PC-3 (cell line): ENCODE results near the gene ANKS6. TPM values are rescaled to one million over a fixed set of nuclear protein-coding genes. Genes with fewer than 3 reads are reported as not detected.

Experiments used
- ATAC-seq: fragments of 200-7000 bp; cut with Tn5 transposase; 2 replicates; pipeline ENCODE4 v1.9.1; 2020; ENCODE audit warnings: mild to moderate bottlenecking, moderate library complexity
- BruUV-seq: library from RNA; stranded (reverse); fragments of 400-500 nt; replicated peaks from 2 replicates; lab custom pipeline; 2021; lab: Mats Ljungman, UMichigan
- CTCF ChIA-PET: fragments of 300-600 bp; sonication (Branson Sonifier 250); formaldehyde crosslinking; loops from one replicate; lab custom pipeline; 2022; ENCODE audit warnings: antibody characterized with exemption; lab: Charles Lee
- POLR2A ChIA-PET: fragments of 300-600 bp; sonication (Branson Sonifier 250); formaldehyde crosslinking; loops from one replicate; lab custom pipeline; 2022; ENCODE audit warnings: antibody characterized with exemption; ENCODE audit not compliant: unreplicated experiment; lab: Charles Lee
- DNase-seq: peaks from one replicate; pipeline ENCODE4 v3.0.0-alpha.2; 2015
- H2AFZ ChIP-seq: fragments of 300-600 bp; sonication (generic); 2 replicates; pipeline ENCODE4 v1.6.0; 2016; ENCODE audit warnings: antibody characterized with exemption, low read length
- H3F3A ChIP-seq: fragments of 300-600 bp; sonication (generic); one replicate; pipeline ENCODE4 v1.6.0; 2017; ENCODE audit warnings: antibody characterized with exemption, low read length, control low read depth, mild to moderate bottlenecking; ENCODE audit not compliant: unreplicated experiment
- H3K27ac ChIP-seq: fragments of 300-600 bp; sonication (generic); 2 replicates; pipeline ENCODE4 v1.5.1; 2016; ENCODE audit warnings: mild to moderate bottlenecking, low read length
- H3K27me3 ChIP-seq: fragments of 300-600 bp; sonication (generic); 2 replicates; pipeline ENCODE4 v1.6.1; 2016; ENCODE audit warnings: low read length, mixed read lengths
- H3K36me3 ChIP-seq: fragments of 300-600 bp; sonication (generic); 2 replicates; pipeline ENCODE4 v1.6.1; 2016; ENCODE audit warnings: low read depth, mixed run types, low read length, mixed read lengths
- H3K4me1 ChIP-seq: fragments of 300-600 bp; sonication (generic); 2 replicates; pipeline ENCODE4 v1.5.1; 2016; ENCODE audit warnings: low read length; ENCODE audit not compliant: insufficient read depth
- H3K4me2 ChIP-seq: fragments of 300-600 bp; sonication (generic); 2 replicates; pipeline ENCODE4 v1.6.0; 2016; ENCODE audit warnings: low read length
- H3K4me3 ChIP-seq: fragments of 300-600 bp; sonication (generic); 2 replicates; pipeline ENCODE4 v1.5.1; 2016; ENCODE audit warnings: mild to moderate bottlenecking, low read length, mixed read lengths
- H3K79me2 ChIP-seq: fragments of 300-600 bp; sonication (generic); 2 replicates; pipeline ENCODE4 v1.6.1; 2017; ENCODE audit warnings: low read length, mixed read lengths
- H3K9ac ChIP-seq: fragments of 300-600 bp; sonication (generic); 2 replicates; pipeline ENCODE4 v1.6.0; 2016; ENCODE audit warnings: mild to moderate bottlenecking, low read length
- H3K9me2 ChIP-seq: fragments of 300-600 bp; sonication (generic); replicated peaks from 2 replicates; pipeline ENCODE4 v1.6.1; 2016; ENCODE audit warnings: mixed run types, low read length, mixed read lengths
- H3K9me3 ChIP-seq: fragments of 300-600 bp; sonication (generic); 2 replicates; pipeline ENCODE4 v1.6.1; 2016; ENCODE audit warnings: low read length, mixed read lengths
- H4K20me1 ChIP-seq: fragments of 300-600 bp; sonication (generic); 2 replicates; pipeline ENCODE4 v1.6.1; 2016; ENCODE audit warnings: low read length, mixed read lengths
- EZH2 ChIP-seq: fragments of 300-600 bp; sonication (generic); IDR thresholded peaks from one replicate; pipeline ENCODE4 v1.6.1; 2017; ENCODE audit warnings: antibody characterized with exemption, mild to moderate bottlenecking, low read length; ENCODE audit not compliant: unreplicated experiment
- EZH2phosphoT487 ChIP-seq: fragments of 300-600 bp; sonication (generic); IDR thresholded peaks from 2 replicates; pipeline ENCODE4 v1.6.1; 2018; ENCODE audit warnings: mild to moderate bottlenecking, antibody characterized with exemption, low read length, borderline replicate concordance
- intact Hi-C: fragments of 100-400 bp; cut with micrococcal nuclease; formaldehyde crosslinking; loops from 2 replicates; pipeline ENCODE4 v1.9.0; 2023
- total RNA-seq: library from RNA; depleted of rRNA; stranded (reverse); fragments of >200 nt; gene quantifications from 2 replicates; pipeline ENCODE4 v1.2.3, GENCODE V29; 2014
- TF ChIP-seq, protein P1 (sequence below): fragments of 300-600 bp; sonication (generic); conservative IDR thresholded peaks from 2 replicates; pipeline ENCODE4 v1.5.1; 2017; ENCODE audit warnings: antibody characterized with exemption, low read depth, mild to moderate bottlenecking, low read length

The ANKS6 gene
- total RNA-seq, 1 experiment from 2014 or later: 39.7 TPM

DNA sequence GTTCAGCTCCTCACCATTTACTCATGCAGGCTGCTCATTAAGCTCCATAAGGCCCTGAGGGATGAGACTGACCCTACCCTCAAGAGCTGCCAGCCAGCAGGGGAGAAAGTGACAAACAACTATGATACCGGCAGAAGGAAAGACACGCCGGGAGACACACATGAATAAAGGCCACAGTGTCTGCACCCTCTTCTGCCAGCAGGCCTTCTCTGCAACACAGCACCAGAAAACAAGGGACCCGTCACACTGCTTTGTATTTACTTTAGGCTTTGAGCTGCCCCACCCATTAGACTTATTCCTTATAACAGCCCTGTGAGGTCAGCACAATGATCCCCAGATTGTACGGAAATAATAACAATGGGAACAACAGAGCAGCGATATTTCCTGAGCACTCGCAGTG lies 94.8 kb downstream of the ANKS6 start:
- no peaks in the 10 kb centered on the region for H4K20me1 ChIP-seq
- CTCF ChIA-PET: interaction anchor here (0.5 kb wide), 1 partner anchor 78 kb away, joined by 4 read pairs; no protein-coding TSS in a partner anchor
- intact Hi-C loops: loop anchor here (10.0 kb wide), 1 partner anchor 147 kb away; no protein-coding TSS in a partner anchor
- H3K27me3 ChIP-seq: peaks cover 14% of the 10 kb centered on the region; the same call in 1 of the 2 replicates
- H3K9me3 ChIP-seq: no peaks in the 10 kb centered on the region
- no peak for ATAC-seq
- H3F3A ChIP-seq: no peaks in the 10 kb centered on the region
- no peaks in the 10 kb centered on the region for H3K79me2 ChIP-seq
- H3K9me2 ChIP-seq: no peaks in the 10 kb centered on the region
- H3K4me3 ChIP-seq: no peak overlapping the region
- H3K4me1 ChIP-seq: no peaks in the 10 kb centered on the region
- no peak overlapping the region for H2AFZ ChIP-seq
- no peak overlapping the region for H3K27ac ChIP-seq
- BruUV-seq: no TSS peak
- no peak for DNase-seq
- H3K36me3 ChIP-seq: no peaks in the 10 kb centered on the region
- TF ChIP-seq EZH2phosphoT487: no peak
- TF ChIP-seq EZH2: no peak
- TF ChIP-seq, protein P1, sequence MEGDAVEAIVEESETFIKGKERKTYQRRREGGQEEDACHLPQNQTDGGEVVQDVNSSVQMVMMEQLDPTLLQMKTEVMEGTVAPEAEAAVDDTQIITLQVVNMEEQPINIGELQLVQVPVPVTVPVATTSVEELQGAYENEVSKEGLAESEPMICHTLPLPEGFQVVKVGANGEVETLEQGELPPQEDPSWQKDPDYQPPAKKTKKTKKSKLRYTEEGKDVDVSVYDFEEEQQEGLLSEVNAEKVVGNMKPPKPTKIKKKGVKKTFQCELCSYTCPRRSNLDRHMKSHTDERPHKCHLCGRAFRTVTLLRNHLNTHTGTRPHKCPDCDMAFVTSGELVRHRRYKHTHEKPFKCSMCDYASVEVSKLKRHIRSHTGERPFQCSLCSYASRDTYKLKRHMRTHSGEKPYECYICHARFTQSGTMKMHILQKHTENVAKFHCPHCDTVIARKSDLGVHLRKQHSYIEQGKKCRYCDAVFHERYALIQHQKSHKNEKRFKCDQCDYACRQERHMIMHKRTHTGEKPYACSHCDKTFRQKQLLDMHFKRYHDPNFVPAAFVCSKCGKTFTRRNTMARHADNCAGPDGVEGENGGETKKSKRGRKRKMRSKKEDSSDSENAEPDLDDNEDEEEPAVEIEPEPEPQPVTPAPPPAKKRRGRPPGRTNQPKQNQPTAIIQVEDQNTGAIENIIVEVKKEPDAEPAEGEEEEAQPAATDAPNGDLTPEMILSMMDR: no peak
- POLR2A ChIA-PET: no interaction called here
- H3K9ac ChIP-seq: no peak overlapping the region
- H3K4me2 ChIP-seq: no peak overlapping the region

DNA sequence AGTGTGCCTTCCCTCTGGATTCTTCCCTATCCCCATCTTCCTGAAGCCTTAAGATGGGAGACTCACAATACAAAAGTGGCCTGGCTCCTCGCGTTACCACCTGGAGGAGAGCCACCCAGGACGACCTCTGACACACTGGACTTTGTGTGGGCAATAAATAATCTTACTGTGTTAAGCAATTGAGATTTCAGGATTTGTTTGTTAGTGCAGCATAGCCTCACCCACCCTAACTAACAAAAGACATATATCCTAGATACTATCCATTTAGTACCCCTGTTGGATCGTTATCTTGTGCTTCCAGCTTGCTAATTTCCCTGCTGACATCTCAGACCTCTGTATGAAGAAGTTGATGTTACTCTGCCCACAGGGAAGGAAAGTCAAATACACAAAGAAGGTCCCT lies 95.6 kb downstream of the ANKS6 start:
- CTCF ChIA-PET: no interaction called here

DNA sequence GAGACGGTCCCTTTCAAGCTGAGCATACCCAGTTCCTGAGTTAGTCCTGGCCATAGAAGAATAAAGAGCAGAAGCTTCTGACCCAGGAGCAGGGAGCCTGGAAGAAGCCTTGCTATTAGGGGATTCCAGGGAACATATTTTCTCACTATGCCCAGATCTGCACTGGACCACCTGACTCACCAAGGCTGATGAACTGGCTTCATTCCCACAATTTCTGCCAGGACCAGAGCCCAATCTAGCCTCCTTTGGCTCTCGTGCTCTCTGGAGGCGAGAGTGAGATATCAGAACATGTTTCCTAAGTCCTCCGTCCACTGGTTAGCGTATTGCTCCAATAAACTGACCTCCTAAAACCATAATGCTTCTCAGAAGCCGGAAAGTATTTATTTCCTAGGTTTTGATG lies 97.5 kb downstream of the ANKS6 start:
- H3K27me3 ChIP-seq: 0 out of 2 replicates have a peak, but pooled peaks cover 7% of the 10 kb centered on the region
- H4K20me1 ChIP-seq: no peaks in the 10 kb centered on the region
- H3K4me3 ChIP-seq: no peak overlapping the region
- H3K4me2 ChIP-seq: no peak overlapping the region
- CTCF ChIA-PET: no interaction called here
- TF ChIP-seq EZH2 (no peak), EZH2phosphoT487 (no peak)
- TF ChIP-seq, protein P1: no peak
- no peaks in the 10 kb centered on the region for H3K36me3 ChIP-seq
- H3K4me1 ChIP-seq: no peaks in the 10 kb centered on the region
- H3K27ac ChIP-seq: no peak overlapping the region
- intact Hi-C loops: no loop called here
- DNase-seq: no peak
- H2AFZ ChIP-seq: no peak overlapping the region
- BruUV-seq: no TSS peak
- no peaks in the 10 kb centered on the region for H3K9me2 ChIP-seq
- H3K9me3 ChIP-seq: no peaks in the 10 kb centered on the region
- POLR2A ChIA-PET: no interaction called here
- no peak for ATAC-seq
- no peaks in the 10 kb centered on the region for H3K79me2 ChIP-seq
- no peaks in the 10 kb centered on the region for H3F3A ChIP-seq
- H3K9ac ChIP-seq: no peak overlapping the region

More for the DNA sequence above, 95.6 kb downstream of the ANKS6 start:
- Histone ChIP-seq H3K79me2 (no peaks in the 10 kb centered on the region), H3K9ac (no peak overlapping the region), H3K4me1 (no peaks in the 10 kb centered on the region), H2AFZ (no peak overlapping the region), H3K9me3 (no peaks in the 10 kb centered on the region), H3K36me3 (no peaks in the 10 kb centered on the region), H3K27me3 (peaks cover 11% of the 10 kb centered on the region; the same call in 1 of the 2 replicates), H3K27ac (no peak overlapping the region), H3K4me2 (no peak overlapping the region), H3K9me2 (no peaks in the 10 kb centered on the region), H3F3A (no peaks in the 10 kb centered on the region), H3K4me3 (no peak overlapping the region), H4K20me1 (no peaks in the 10 kb centered on the region)
- intact Hi-C loops: loop anchor here (10.0 kb wide), 1 partner anchor 146 kb away; no protein-coding TSS in a partner anchor
- POLR2A ChIA-PET: no interaction called here
- no TSS peak for BruUV-seq
- ATAC-seq (no peak), DNase-seq (no peak)
- TF ChIP-seq, protein P1: no peak
- TF ChIP-seq EZH2: no peak
- no peak for TF ChIP-seq EZH2phosphoT487
